Stimulated activated naive CD8-positive, alpha-beta T cell treated with anti-CD3 and anti-CD28 coated beads, Interleukin-15, Interleukin-2, amounts not matched to agents 100 U/mL and 50 U/mL, for 24 hours (primary cell): Measurements from ENCODE around the gene HTT.

Experiments used
- ATAC-seq: fragments of 150-1000 bp; cut with Tn5 transposase; one replicate; pipeline ENCODE4 v1.10.0; 2021
- DNase-seq: peaks from one replicate; pipeline ENCODE4 v3.0.0; 2021

Gene HTT

DNA sequence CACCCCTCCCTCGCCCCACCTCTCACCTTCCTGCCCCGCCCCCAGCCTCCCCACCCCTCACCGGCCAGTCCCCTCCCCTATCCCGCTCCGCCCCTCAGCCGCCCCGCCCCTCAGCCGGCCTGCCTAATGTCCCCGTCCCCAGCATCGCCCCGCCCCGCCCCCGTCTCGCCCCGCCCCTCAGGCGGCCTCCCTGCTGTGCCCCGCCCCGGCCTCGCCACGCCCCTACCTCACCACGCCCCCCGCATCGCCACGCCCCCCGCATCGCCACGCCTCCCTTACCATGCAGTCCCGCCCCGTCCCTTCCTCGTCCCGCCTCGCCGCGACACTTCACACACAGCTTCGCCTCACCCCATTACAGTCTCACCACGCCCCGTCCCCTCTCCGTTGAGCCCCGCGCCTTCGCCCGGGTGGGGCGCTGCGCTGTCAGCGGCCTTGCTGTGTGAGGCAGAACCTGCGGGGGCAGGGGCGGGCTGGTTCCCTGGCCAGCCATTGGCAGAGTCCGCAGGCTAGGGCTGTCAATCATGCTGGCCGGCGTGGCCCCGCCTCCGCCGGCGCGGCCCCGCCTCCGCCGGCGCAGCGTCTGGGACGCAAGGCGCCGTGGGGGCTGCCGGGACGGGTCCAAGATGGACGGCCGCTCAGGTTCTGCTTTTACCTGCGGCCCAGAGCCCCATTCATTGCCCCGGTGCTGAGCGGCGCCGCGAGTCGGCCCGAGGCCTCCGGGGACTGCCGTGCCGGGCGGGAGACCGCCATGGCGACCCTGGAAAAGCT lies at the start of gene HTT, which contains the start of gene HTT-AS:
Gene HTT (plus strand): TSS at position 604 of the 768 bp plus-strand sequence. CDS start 145 bp downstream, at position 749.
Gene HTT-AS (minus strand): TSS at position 461 of the 768 bp plus-strand sequence.
- peak; percentile 98 for DNase-seq
- ATAC-seq, result peak; percentile 92

DNA sequence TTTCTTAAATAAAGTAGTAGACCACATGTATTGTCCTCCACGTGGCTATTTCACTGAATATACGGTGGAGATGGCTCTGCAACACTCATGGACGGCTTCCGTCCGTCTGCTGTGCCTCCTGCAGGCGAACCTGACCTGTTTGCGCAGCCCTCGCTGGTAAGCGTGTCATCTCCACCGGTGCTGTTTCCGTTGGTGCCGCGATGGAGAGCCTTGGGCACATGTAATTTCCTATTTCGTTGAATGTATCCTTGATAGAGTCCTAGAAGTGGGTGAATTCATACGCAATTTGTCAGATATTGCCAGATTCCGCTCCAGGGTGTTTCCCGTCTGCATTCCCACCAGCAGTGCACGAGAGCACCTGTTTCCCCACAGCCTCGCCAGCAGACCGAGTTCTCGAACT lies 48.6 kb upstream of the HTT start:
- ATAC-seq (no peak), DNase-seq (no peak)

DNA sequence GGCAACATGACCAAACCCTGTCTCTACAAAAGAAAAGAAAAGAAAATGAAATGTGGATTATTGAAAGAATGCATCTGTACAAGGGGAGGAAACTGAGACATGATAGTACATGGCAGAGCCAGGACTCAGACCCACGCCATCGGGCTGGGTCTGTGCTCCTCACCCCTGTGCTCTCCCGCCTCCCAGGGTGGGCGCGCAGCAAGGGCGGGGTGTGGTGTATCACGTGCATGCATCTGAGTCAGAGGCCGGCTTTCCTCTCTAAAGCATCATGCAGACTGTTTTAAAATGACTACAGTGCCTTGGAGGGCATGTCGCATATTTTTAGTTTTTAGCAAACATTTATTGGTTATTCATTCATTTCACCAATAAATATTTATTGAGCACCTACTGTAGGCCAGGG lies 47.9 kb upstream of the HTT start:
- no peak for ATAC-seq
- DNase-seq, result no peak

DNA sequence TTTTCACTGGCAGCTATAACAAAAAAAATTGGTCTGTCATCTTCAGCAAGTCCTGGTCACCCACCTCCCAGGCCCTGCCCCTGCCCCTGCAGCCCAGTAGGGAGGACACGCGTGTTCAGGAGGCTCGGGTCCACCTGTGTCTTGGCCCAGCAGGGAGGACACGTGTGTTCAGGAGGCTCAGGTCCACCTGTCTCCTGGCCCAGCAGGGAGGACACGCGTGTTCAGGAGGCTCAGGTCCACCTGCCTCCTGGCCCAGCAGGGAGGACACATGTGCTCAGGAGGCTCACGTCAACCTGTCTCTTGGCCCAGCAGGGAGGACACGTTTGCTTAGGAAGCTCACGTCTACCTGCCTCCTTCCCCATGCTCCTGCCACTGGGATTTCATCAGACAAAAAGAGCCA lies 45.0 kb upstream of the HTT start:
- no peak for ATAC-seq
- no peak for DNase-seq

DNA sequence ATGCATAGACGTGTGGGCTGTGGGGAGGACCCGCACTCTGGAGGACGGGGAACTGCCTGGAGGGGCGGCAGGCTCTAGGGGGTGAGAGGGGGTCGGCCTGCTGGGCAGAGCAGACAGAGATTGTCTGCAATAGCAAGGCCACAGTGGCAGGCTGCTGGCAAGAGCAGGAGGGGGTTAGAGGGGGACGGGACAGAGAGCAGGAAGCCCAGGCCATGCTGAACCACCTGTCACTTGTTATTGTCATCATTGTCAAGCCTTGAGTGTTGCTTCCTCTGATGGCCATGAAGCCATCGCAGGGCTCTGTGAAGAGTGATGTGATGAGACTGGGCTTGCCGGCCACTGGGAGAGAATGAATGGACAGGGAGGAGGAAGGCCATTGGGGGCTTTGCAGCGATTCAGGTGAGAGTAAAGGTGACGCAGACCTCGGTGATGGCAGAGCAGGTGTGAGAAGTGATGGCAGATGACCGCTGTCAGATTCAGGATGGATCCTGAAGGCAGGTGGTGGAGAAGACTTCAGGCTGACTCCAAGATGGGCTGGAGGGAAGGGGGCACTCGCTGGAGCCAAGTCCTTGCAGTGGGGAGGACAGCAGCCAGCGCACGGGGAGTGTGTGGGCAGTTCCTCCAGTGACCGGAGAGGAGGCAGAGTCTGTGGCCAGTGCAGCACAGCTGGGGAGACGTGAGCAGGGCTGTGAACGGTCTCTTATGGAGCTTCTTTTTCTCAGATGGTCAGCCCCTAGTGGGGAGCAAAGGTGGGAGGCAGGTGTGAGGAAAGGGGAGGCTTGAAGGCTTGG lies 43.7 kb upstream of the HTT start:
- ATAC-seq, result no peak
- no peak for DNase-seq

DNA sequence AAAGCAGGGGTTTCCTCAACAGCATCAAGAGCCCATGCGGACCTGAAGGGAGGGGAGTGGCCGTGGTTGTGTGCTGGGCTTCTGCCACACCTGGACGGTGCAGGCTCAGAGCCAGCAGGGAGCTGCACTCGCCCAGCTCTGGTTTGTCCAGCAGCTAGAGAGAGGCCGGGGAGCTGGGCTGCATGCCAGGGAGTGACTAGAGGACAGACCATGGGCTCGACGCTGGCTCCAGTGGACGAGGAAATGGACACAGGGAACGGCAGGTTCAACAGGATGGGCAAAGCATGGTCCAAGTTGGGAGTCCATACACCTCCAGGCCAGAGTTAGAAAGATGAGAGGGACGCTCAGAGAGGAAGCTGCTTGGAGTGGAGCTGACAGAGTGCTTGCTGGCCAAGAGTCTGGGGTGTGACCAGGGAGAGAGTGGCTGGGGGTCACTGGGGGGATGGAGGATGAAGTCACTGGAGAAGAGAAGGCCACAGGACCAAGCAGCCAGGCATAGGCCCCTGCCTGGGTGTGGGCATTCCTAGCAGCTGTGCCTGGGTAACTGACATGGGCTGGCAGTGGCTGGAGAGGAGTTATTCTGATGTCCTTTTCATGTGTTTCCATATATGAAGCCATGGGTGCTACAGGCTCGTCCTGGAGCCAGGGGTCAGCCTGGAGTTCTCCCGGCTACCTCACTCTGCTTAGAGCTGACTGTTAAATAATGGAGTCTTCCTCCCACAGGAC lies 43.0 kb upstream of the HTT start:
- DNase-seq (no peak), ATAC-seq (no peak)

DNA sequence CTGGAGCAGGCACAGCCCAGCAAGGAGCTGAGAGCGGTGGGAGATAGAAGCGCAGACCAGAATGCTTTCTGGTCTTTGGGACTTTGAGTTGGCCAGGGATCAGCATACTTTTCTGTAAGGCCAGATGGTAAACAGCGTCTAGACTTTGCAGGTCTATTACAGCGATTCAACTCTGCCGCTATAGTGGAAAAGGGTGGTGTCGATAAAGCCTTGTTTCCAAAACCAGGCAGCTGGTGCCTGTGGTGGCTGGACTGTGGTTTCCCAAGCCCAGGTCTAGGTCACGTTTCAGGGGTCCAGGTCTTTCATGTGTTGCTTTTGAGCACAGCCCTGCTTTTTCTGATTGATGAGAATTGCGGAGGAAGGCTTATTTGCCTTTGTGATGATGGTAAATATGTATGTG lies 40.2 kb upstream of the HTT start:
- no peak for ATAC-seq

DNA sequence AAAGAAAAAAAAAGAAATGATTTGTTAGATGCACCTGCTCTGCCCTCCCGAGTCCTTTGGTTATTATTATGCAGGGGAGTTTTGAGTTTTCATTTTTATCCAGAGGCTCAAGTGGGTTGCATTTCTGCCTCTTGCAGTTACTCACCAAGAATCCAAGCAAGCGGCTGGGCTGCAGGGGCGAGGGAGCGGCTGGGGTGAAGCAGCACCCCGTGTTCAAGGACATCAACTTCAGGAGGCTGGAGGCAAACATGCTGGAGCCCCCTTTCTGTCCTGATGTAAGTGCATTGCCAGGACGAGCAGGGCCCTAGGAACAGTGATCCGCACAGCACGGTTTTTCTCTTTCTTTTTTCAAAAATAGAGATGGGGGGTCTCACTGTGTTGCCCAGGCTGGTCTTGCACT lies 39.2 kb upstream of the HTT start:
- ATAC-seq (no peak), DNase-seq (no peak)

More for the DNA sequence above, 40.2 kb upstream of the HTT start:
- no peak for DNase-seq

DNA sequence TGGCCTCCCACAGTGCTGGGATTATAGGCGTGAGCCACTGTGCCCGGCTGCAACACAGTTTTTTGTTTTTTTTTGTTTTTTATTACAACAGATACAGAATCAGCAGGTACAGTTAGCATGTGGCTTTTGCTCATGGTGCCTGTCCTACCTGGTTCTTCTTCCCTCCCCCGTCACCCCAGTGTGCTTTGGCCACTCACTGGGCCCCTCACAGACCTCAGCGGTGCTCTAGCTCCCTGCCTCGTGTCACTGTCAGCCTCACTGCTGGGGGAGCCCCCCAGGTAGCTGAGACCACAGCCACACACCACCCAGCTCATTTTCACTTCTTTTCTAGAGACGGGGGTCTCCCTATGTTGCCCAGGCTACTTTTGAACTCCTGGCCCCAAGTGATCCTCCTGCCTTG lies 38.8 kb upstream of the HTT start:
- DNase-seq, result no peak
- no peak for ATAC-seq

DNA sequence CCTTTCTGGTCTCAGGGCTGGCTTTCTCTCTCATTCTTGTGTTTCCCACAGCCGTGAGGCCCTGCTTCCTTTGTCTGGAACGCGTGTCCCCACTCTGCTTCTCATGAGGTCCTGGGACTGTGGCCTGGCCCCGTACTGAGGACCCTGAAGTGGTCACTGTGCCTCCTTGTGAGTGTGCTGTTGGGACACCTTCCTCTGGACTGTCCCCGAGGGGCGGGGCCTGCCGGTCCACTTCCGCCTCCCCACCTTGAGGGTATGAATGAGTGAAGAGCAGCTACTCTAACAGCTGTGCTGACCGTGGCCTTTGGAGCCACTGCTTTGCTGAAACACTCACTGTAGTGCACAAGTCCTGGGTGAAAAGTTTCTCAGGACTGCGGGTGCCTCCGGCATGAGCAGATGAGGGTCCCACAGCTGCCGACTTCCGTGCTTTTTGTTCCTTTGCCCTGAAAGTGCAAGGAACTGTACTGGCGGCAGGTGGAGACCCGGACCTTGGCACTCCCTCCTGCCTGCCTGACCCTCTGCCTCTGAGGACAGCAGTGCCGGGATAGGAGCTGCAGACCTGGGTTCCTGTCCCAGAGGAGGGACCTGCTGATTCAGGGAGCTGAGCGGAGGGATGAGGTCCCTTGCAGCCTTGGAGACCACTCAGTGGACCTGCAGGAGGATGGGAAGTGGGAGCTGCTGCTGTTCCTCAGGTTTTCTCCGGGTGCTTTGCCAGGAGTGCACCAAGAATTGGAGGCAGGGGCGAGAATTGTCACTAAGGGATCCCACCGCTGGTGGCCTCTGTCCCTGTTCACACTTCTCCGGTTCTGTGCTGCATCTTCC lies 38.1 kb upstream of the HTT start:
- no peak for DNase-seq
- ATAC-seq, result no peak

DNA sequence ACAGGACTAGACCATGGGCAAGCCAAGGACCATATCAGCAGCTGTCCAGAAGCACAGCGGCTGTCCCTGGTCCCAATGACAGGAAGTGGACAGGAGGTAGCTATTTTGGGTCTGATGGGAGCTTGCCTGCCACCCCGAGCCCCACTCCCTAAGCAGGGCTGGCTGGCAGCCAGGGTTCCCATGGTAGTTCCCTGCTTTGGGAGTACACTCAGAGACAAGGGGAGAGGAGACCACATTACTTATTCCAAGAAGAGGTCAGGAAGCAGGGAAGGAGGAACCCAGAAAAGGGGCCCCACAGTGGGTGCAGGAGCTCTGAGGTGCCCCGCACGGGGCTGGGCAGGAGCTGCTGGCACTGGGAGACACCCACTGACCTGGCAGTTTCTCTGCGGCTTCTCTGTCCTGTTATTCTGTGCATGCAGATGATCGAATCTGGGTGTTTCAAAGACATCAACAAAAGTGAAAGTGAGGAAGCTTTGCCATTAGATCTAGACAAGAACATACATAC lies 36.5 kb upstream of the HTT start:
- ATAC-seq (no peak), DNase-seq (no peak)

DNA sequence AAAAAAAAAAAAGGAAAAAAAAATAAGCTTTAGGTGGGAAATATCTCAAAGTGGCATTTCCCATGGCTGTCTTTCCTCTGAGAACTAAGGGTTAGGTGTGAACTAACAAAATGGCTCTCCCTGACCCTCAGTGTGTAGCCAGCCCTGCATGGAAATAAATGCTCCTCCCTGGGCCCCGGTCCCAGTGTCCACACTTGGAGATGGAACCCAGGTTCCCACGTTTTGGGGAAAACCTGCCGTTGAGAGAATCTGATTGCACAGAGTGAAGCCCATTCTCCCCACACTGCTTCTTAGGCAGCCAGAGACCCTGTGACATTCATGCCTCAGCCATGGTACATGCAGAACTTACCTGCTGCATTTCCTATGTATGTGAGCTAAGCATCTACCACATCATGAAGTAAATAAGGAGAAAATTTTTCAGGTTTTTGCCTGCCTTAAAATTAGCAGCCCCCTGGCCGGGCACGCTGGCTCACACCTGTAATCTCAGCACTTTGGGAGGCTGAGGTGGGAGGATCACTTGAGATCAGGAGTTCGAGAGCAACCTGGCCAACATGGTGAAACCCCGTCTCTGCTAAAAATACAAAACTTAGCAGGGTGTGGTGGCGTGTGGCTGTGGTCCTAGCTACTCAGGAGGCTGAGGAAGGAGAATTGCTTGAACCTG lies 34.6 kb upstream of the HTT start:
- ATAC-seq, result no peak
- DNase-seq, result no peak

DNA sequence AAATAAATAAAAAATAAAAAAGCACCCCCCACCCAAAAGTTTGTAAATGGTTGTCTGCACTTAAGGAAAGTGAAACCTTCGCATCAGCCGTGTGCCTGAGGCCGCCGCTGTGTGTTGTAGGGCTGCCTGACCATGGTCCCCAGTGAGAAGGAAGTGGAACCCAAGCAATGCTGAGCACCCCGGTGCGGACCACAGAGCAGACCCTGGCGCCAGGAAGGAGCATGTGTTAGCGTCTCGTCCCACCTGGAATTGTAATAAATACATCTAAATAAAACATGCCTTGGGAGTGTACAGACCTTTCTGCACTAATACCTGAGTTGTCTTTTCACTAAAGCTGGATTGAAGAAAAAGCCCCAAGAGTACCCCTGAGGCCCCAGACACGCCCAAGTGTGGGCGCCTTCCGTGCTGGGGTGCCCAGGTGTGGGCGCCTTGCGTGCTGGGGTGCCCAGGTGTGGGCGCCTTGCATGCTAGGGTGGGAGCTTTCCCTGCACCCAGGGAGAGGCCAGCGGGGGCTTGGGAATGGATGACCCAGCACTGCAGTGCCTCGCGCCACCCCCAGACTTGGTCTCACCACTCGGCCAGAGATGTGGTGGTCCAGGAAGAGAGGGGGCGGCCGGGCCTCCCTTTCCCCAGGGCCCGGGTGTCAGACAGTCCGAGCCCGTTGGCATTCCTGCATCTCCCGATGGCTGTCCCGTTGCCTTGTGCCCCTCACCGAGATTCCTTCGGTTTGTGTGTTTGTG lies 33.9 kb upstream of the HTT start:
- ATAC-seq (no peak), DNase-seq (no peak)

DNA sequence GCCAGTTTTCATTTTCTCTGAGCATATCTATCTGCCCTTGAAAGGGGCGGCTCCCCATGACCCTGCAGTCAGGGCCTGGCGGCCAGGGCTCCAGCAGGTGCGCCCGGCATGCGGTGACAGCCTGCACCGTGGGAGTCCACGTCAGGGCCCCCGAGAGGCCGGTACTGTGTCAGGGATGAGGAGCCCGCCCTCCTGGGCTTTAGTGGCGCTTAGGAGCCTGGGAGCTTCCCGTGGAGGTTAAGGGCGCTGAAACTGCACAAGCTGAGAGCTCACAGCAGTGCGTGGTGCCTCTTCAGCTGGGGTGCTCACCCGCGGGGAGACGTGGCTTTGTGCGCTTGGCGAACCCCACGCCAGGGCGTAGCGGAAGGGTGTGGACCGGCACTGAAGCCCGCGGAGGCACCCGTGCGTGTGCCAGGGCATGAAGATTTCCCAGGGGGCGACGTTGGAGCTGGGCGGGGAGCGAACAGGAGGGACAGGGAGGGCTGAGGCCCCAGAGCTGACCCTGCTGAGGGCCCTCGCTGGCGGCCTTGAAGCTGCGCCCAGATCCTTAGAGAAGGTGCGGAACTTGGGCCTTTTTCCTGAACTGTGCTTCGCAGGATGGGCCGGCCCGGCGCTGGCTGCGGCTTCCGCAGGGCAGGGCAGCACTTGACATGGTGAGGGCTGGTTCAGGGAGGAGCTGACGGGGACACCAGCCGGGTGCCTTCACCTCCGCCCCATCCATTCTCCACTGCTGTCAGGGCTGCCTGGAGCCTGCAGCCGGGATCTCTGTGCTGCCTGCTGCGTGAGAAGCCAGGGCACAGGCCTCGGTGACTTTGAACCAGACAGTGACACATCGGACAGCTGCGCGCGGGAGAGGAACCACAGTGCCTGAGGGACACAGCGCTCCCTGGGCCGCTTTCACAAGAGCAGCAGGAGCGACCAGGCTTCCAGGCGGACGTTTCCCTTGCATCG lies 33.0 kb upstream of the HTT start:
- ATAC-seq, result peak; percentile 47
- peak; percentile 34 for DNase-seq

DNA sequence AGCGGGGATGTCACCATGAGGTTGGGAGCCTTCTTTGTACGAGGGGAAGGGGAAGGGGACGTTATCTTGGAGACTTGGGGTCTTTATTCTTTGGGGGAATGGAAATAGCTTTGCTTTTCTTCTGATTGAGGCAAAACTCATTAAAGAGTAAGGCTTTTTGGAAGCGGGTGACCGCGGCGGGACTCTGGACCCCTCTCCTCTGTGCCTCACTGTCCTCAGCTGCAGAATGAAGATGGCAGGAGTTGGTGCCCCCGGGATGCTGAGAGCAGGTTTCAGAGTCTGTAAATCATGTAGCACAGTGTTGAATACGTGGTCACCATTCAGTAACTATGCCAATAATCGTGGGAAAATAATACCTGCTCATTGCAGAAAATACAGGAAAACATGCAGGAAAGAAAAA lies 32.3 kb upstream of the HTT start:
- no peak for ATAC-seq
- no peak for DNase-seq

DNA sequence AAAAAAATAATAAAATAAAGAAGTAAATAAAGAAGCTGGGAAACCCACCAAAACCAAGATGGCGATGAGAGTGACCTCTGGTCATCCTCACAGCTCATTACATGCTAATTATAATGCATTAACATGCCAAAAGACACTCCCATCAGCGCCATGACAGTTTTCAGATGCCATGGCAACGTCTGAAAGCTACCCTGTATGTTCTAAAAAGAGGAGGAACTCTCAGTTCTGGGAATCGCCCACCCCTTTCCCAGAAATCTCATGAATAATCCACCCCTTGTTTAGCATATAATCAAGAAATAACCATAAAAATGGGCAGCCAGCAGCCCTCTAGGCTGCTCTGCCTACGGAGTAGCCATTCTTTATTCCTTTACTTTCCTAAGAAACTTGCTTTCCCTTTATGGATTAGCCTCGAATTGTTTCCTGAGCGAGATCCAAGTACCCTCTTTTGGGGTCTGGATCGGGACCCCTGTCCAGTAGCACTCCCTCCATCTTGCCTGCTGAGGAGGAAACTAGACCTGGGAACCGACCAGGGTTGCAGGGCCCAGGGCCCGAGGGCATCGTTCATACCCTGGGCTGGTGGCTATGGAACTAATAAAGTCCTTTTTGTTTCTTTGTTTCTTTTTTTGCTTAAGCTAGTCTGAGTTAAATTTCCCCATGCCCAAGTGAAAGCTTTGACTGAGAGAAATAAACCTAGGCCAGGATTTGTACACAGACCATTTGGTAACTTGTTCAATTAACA lies 31.0 kb upstream of the HTT start:
- ATAC-seq (no peak), DNase-seq (no peak)

DNA sequence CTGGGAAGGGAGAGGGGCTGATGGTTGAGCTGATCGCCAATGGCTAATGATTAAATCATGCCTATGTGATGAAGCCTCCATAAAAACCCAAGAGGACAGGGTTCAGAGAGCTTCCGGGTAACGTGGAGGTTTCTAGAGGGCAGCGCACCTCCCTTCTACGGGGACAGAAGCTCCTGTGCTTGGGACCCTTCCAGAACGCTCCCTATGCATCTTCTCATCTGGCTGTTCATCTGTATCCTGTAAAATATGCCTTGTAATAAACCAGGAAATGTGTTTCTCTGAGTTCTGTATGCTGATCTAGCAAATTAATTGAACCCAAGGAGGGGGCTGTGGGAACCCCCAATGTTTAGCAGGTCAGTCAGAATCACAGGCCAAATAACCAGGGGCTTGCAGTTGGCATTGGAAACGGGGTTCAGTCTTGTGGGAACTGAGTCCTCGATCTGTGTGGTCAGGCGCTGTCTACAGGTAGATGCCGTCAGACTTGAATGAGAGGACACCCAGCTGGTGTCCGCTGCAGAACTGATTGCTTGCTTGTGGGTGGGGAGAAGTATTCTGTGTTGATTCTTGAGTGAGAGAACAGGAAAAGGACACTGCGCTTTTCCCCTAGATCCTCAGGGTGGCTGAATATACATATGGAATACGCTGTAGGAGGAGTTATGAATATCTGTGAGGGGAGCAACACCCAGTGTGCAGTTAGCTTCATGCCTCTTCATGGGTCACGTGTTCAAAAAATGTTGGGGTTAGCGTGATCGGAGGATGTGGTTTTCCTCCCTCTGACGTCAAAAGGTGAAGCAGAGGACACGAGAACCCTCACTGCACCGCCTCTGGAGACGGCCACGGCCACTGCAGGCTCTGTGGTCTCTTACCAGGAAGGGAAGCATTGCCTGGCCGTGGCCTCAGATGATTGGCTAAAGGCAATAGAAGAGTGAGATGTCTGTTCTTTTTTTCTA lies 29.3 kb upstream of the HTT start:
- DNase-seq (peak; percentile 65), ATAC-seq (peak; percentile 15)
